Endothelial cell of umbilical vein (primary cell): ENCODE measurements around the gene TTYH3.

ENCODE experiments used
- EZH2 ChIP-seq: IDR thresholded peaks from 2 replicates; pipeline ENCODE4 v1.6.1; 2012; ENCODE audit warnings: borderline replicate concordance, low read depth, mild to moderate bottlenecking, moderate library complexity, low read length, inconsistent platforms; ENCODE audit not compliant: severe bottlenecking
- FOS ChIP-seq: IDR thresholded peaks from 2 replicates; pipeline ENCODE4 v1.6.1; 2011; ENCODE audit warnings: mild to moderate bottlenecking, low read length, moderate library complexity, borderline replicate concordance; ENCODE audit not compliant: insufficient read depth
- GATA2 ChIP-seq: IDR thresholded peaks from 2 replicates; pipeline ENCODE4 v1.7.0; 2011; ENCODE audit warnings: low read depth, mild to moderate bottlenecking, moderate library complexity, mixed read lengths, low read length; ENCODE audit not compliant: insufficient read length, insufficient read depth
- JUN ChIP-seq: IDR thresholded peaks from 2 replicates; pipeline ENCODE4 v1.6.1; 2011; ENCODE audit warnings: borderline replicate concordance, low read depth; ENCODE audit not compliant: insufficient read length, insufficient read depth
- POLR2A ChIP-seq: IDR thresholded peaks from 2 replicates; pipeline ENCODE4 v1.6.1; 2012; ENCODE audit warnings: low read depth, mild to moderate bottlenecking, control low read depth, low read length
- POLR2AphosphoS5 ChIP-seq: IDR thresholded peaks from 2 replicates; pipeline ENCODE4 v1.6.1; 2012; ENCODE audit warnings: low read depth, mild to moderate bottlenecking, control low read depth, low read length, moderate library complexity; ENCODE audit not compliant: insufficient read depth
- TF ChIP-seq, protein P1 (sequence below): IDR thresholded peaks from 2 replicates; pipeline ENCODE4 v1.6.1; 2011; ENCODE audit not compliant: insufficient read depth, insufficient read length
- TF ChIP-seq, protein P2 (sequence below), 2 donors: IDR thresholded peaks; 1 replicate in 1 of 2; 2 replicates in 1 of 2; pipeline ENCODE4 v1.5.1; 2011; ENCODE audit warnings: low read length in 2 of 2, mild to moderate bottlenecking in 2 of 2, moderate library complexity in 2 of 2, control low read depth in 1 of 2, inconsistent platforms in 1 of 2, low read depth in 1 of 2; ENCODE audit not compliant: insufficient read depth in 1 of 2; ENCODE audit errors: extremely low read depth in 1 of 2

DNA sequence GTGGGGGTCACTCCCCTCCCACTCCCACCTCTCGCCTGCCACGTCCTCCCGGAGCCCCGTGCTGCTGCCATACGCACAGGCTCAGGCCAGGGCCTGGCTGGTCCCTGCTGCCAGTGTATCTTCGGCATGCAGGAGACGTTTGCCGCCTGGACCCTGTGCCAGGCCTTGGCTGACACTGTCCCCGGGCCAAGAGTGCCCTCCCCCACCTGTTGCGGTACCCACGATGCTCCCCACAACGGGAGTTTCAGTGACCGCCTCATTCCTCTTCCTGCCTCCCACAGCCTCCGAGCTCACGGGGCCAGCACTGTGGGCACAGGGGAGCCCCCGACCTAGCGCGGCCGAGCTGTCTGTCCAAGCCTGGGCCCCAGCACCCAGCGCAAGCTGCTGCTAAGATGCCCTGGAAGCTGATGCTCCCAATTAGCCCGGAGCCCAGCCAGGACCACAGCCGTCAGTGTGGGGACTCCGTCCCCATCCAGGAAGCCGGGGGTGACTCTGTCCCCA, 7.4 kb downstream of the TTYH3 start:
- TF ChIP-seq JUN (no peak), EZH2 (no peak), POLR2AphosphoS5 (no peak), FOS (no peak), POLR2A (no peak), GATA2 (no peak)
- TF ChIP-seq, protein P1, sequence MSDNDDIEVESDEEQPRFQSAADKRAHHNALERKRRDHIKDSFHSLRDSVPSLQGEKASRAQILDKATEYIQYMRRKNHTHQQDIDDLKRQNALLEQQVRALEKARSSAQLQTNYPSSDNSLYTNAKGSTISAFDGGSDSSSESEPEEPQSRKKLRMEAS = no peak
- TF ChIP-seq, protein P2, sequence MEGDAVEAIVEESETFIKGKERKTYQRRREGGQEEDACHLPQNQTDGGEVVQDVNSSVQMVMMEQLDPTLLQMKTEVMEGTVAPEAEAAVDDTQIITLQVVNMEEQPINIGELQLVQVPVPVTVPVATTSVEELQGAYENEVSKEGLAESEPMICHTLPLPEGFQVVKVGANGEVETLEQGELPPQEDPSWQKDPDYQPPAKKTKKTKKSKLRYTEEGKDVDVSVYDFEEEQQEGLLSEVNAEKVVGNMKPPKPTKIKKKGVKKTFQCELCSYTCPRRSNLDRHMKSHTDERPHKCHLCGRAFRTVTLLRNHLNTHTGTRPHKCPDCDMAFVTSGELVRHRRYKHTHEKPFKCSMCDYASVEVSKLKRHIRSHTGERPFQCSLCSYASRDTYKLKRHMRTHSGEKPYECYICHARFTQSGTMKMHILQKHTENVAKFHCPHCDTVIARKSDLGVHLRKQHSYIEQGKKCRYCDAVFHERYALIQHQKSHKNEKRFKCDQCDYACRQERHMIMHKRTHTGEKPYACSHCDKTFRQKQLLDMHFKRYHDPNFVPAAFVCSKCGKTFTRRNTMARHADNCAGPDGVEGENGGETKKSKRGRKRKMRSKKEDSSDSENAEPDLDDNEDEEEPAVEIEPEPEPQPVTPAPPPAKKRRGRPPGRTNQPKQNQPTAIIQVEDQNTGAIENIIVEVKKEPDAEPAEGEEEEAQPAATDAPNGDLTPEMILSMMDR (IDR thresholded peaks at IDR 0.05; ENCODE audit: extremely low read depth in 1 of 2, insufficient read depth in 1 of 2, low read depth in 1 of 2, low read length in 2 of 2) = no peak
